Left lung (tissue), 10 donors: Measurements from ENCODE around the gene A2M. TPM values are rescaled to one million over a fixed set of nuclear protein-coding genes. Genes with fewer than 3 reads are reported as not detected.
A peak's percentile ranks its signal among the peaks of the same experiment; 100 is the strongest.

Source experiments
- ATAC-seq: fragments of 200-7000 bp; cut with Tn5 transposase; one replicate; pipeline ENCODE4 v1.9.1; 2020; ENCODE audit warnings: moderate library complexity
- DNase-seq, 4 donors: peaks; one replicate each; pipeline ENCODE4 v3.0.0-alpha.2; 2013 to 2020
- H3K27ac ChIP-seq, 2 donors: fragments of 200-600 bp; sonication (generic) in 1 of 2; one replicate each; pipeline versions ENCODE4 v1.5.0 to v1.8.0; 2020 to 2021
- H3K27me3 ChIP-seq, 2 donors: fragments of 200-600 bp; sonication (generic) in 1 of 2; one replicate each; pipeline versions ENCODE4 v1.5.0 to v1.8.0; 2020 to 2021
- H3K36me3 ChIP-seq, 2 donors: fragments of 200-600 bp; sonication (generic) in 1 of 2; one replicate each; pipeline versions ENCODE4 v1.5.0 to v1.8.0; 2020 to 2021
- H3K4me1 ChIP-seq, 2 donors: fragments of 200-600 bp; one replicate each; pipeline ENCODE4 v1.8.0; 2021
- H3K4me3 ChIP-seq, 2 donors: fragments of 200-600 bp; sonication (generic) in 1 of 2; one replicate each; pipeline versions ENCODE4 v1.5.0 to v1.8.0; 2020 to 2021; ENCODE audit warnings: mild to moderate bottlenecking in 1 of 2
- H3K9me3 ChIP-seq, 2 donors: fragments of 200-600 bp; sonication (generic) in 1 of 2; one replicate each; pipeline versions ENCODE4 v1.5.0 to v1.8.0; 2020 to 2021
- CTCF ChIP-seq, 2 donors: fragments of 200-600 bp; sonication (generic) in 1 of 2; IDR thresholded peaks; one replicate each; pipeline versions ENCODE4 v1.5.0 to v1.8.0; 2021; ENCODE audit warnings: antibody characterized with exemption in 2 of 2
- intact Hi-C, 2 donors: fragments of 100-400 bp; cut with DNase I; formaldehyde crosslinking; loops; one replicate each; pipeline versions ENCODE4 v1.11.2 to v1.14.2; 2022
- polyA plus RNA-seq, 6 donors: library from polyadenylated mRNA; unstranded; fragments of 120-200 nt; gene quantifications; one replicate each; pipeline ENCODE4 v1.2.1, GENCODE V29; 2013; ENCODE audit not compliant: insufficient read length in 6 of 6
- total RNA-seq, 2 donors: library from RNA; stranded (reverse); fragmentation: NEBNext Ultra II Directional; extraction: Animal tissue kit (Norgen Biotek cat#: 25700); gene quantifications; one replicate each; pipeline ENCODE4 v1.2.1, GENCODE V29; 2021
- donor health status: DM: no; HTN: yes; CAD: no.
- donor health status: DM: no; HTN: no; CAD: no.

A2M gene
- total and polyA plus RNA-seq, 8 donors, result 814 to 2,660 (median 2,105) TPM

GRCh38 chr12:9039397-9039977 is 76.2 kb downstream of the A2M start:
- Histone ChIP-seq H3K27ac (no peak overlapping the region), H3K36me3 (no peaks in the 10 kb centered on the region), H3K4me1 (no peaks in the 10 kb centered on the region), H3K27me3 (no peaks in the 10 kb centered on the region), H3K4me3 (no peak overlapping the region), H3K9me3 (no peaks in the 10 kb centered on the region)
- peak; percentile 87 for ATAC-seq
- peak in 2 of 4 donors; percentile 33 to 60 for DNase-seq
- TF ChIP-seq CTCF (IDR thresholded peaks at IDR 0.05), result peak; percentile 75 to 77
- intact Hi-C loops, result loop anchor here in 1 of 2 donors (10.0 kb wide), 1 partner anchor 365 kb away; no protein-coding TSS in a partner anchor

- ATAC-seq (no peak), DNase-seq (no peak)
- Histone ChIP-seq H3K27ac (no peak overlapping the region), H3K4me1 (no peaks in the 10 kb centered on the region), H3K4me3 (no peak overlapping the region), H3K27me3 (no peaks in the 10 kb centered on the region), H3K36me3 (no peaks in the 10 kb centered on the region), H3K9me3 (no peaks in the 10 kb centered on the region)
- intact Hi-C loops, result loop anchor here in 1 of 2 donors (10.0 kb wide), 1 partner anchor 363 kb away; no protein-coding TSS in a partner anchor
- no peak for TF ChIP-seq CTCF (IDR thresholded peaks at IDR 0.05)
Observed at GRCh38 chr12:9037431-9037830, 78.3 kb downstream of the A2M start.

GRCh38 chr12:9036227-9036626 is 79.5 kb downstream of the A2M start:
- H3K4me3 ChIP-seq, result no peak overlapping the region
- H3K36me3 ChIP-seq, result no peaks in the 10 kb centered on the region
- H3K9me3 ChIP-seq, result no peaks in the 10 kb centered on the region
- no peaks in the 10 kb centered on the region for H3K27me3 ChIP-seq
- H3K4me1 ChIP-seq, result no peaks in the 10 kb centered on the region
- ATAC-seq (no peak), DNase-seq (no peak)
- TF ChIP-seq CTCF (IDR thresholded peaks at IDR 0.05), result no peak
- no peak overlapping the region for H3K27ac ChIP-seq
- intact Hi-C loops, result loop anchor here in 1 of 2 donors (10.0 kb wide), 1 partner anchor 361 kb away; no protein-coding TSS in a partner anchor

GRCh38 chr12:9034095-9034494 is 81.6 kb downstream of the A2M start:
- intact Hi-C loops, result loop anchor here in 1 of 2 donors (10.0 kb wide), 1 partner anchor 359 kb away; no protein-coding TSS in a partner anchor

More at GRCh38 chr12:9034095-9034494, 81.6 kb downstream of the A2M start:
- H3K27ac ChIP-seq, result no peak overlapping the region
- no peak for ATAC-seq
- H3K27me3 ChIP-seq, result no peaks in the 10 kb centered on the region
- H3K9me3 ChIP-seq, result no peaks in the 10 kb centered on the region
- no peaks in the 10 kb centered on the region for H3K4me1 ChIP-seq
- H3K36me3 ChIP-seq, result no peaks in the 10 kb centered on the region
- DNase-seq, result no peak
- TF ChIP-seq CTCF (IDR thresholded peaks at IDR 0.05), result no peak
- H3K4me3 ChIP-seq, result no peak overlapping the region
